ENCODE measurements around the gene ARHGEF7.
"Not testable (repeated sequence)": the region's sequence is repeated elsewhere in the genome, so short reads cannot be mapped to it uniquely, and the experiment has no call there.

The ARHGEF7 gene

DNA sequence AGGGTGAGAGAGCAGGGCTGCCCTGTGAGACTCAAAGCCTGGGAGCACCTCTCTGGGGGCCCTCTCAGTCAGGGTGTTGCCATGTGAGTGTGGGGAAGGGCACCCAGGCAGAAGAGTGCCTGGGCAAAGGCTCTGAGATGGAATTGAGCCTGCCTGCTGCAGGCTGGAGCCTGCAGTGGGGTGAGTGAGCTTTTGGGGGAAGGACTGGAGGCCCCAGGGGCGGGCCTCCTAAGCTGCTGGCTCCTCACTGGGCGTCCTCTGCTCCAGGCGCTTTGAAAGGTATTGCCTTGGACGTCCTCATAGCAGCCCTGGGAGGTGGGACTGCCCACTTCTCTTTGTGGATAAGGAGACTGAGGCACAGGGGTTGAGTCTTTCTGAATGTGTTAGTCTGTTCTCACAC lies 60.3 kb downstream of the ARHGEF7 start:
- DNase-seq, result no peak

DNA sequence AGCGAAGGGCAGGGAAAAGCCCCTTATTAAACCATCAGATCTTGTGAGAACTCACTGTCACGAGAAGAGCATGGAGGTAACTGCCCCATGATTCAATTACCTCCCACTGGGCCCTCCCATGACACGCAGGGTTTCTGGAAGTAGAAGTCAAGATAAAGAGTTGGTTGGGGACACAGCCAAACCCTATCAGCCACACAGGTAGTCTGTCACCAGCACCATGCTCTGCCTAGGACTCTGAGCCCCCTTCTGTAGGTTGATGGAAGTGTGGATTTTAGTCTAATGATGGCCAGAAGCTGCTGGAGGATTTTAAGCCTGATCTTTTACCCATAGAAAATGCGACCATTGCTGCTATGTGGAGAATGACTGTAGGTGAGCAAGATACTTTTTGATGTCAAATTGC lies 60.8 kb downstream of the ARHGEF7 start:
- no peak for DNase-seq

DNA sequence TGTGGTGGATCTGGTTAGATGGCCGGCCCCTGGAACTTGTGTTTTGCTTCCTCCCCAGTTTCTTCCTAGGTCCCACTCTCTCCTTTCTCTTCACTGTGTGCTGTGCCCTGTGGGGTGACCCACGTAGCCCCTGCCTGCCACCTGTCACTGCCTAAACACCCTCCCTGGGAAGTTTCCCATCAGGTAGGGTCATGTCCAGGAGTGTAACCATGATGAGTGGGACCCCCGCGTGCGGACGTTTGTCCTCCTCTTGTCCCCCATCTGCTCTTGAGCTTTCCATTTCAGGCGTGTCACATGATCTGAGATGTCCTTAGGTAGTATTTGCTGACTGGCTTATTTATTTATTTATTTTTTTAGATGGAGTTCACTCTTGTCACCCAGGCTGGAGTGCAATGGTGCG lies 61.3 kb downstream of the ARHGEF7 start:
- DNase-seq, result no peak

DNA sequence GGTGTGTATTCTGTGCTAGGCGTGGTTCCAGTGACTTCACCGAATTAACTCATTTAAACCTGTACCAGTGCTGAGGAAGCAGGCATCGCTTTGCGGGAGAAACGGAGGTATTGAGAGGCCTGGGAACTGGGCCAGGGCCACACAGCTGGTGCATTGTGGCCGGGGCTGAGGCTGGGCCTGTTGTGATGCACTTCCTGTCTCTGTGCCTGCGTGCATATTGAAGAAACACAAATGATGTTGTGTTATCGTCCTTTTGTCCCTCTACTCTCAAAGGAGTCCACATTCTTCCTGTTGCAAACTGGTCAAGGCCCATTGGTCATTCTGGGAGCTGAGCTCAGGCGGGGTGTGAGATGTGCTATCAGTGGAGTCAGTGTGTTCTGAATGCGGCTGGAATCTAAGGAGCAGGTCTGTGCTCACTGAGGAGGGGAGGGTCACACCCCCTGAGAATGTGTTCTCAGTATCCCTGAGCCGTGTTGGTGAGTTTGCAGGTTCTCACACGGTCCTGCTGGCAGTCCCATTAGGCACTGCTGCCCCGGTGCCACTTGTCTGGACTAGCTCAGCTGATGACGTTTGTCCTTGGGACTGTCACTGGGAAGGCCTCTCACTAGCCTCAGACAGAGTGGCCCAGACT lies 62.1 kb downstream of the ARHGEF7 start:
- DNase-seq, result peak; percentile 64

DNA sequence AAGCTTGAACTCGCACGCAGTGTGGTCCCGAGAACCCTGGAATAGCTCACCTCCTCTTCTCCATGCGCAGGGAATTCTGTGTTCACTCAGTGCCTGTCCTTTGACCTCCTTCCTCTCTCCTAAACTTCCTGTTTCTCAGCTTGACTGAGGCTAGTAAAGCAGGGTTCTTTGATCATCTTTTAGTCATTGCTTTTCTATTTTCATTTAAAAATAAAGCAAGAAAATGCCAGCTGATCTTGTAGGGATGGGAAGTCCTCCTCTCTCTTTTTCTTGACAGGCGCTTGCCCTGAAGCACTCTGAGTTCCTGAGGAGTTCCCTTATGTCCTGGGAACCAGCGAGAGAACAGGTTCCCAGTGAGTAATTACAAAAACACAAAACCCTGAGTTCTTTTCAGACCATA lies 62.8 kb downstream of the ARHGEF7 start:
- DNase-seq, result no peak

DNA sequence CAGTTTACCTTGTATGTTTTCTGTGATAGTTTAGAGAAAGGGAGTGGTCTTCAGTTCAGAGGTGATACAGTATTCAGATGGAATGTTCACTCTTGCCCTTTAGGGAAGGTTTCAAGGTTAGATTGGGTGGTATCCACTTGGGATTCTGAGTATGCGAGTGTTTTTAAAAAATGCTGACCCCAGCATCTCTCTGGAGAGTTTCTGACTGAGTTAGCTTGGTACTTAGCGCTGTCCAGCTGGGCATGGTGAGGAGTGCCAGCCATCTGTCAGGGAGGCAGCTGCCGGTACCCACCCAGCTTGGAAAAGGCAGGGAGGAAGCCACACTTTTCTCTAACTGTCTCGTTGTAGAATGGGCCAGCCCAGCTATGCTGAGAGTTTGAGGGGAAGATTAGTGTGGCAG lies 63.3 kb downstream of the ARHGEF7 start:
- no peak for DNase-seq

DNA sequence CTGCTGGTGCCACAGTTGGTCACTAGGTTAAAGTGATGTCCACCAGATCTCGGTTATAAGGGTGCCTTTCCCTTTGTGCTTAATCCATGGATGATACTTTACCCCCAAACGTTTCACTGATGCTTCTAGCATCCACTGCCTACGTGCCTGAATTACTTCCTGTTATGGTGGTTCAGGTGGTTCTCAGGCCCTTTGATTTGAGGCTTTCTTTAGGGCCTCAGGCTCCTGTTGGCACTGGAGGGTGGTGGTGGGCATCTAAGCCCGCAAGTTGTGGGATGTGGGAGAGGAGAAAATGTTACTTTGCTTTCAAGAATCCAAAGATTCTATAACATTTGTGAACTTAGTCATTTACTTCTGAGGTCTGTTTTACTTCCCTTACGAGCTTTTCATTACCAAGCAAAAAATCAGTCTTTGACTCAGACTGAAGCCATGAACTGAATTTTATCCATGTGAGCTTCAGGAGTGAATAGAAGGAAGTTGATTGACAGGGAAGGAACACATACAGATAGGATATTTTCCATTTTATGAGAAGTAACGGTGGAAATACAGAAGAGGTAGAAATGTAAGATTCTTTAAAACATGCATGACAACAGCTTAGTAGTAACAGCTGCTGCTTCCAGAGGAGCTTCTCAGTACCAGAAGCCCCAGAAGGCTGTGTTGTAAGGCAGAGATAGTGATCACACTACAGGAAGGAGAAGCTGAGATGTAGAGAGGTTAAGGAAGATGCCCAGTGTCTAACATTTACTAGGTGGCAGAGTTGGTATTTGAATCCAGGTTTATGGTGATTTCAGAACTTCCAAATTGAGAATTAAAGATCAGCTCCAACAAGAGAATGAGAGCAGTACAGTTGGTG lies 65.0 kb downstream of the ARHGEF7 start:
- DNase-seq, result no peak

DNA sequence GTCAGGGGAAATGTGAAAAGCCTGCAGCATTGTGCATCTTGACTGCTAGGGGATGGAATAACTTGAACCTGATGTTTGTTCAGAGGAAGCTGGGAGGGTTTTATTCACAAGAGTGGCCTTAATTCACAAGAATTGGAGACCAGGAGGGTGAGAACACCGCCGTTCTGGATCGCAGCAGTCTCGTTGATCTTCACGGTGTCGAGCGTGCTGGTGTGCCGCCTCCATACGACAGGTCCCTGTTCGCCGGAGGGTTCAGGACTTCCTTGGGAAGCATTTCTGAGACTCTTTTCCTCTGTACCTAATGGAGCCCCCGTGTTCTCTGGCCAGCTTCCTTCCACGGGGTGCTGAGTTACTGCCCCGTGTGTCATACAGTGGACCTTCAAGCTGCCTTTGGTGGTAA lies 66.9 kb downstream of the ARHGEF7 start:
- DNase-seq, result no peak

DNA sequence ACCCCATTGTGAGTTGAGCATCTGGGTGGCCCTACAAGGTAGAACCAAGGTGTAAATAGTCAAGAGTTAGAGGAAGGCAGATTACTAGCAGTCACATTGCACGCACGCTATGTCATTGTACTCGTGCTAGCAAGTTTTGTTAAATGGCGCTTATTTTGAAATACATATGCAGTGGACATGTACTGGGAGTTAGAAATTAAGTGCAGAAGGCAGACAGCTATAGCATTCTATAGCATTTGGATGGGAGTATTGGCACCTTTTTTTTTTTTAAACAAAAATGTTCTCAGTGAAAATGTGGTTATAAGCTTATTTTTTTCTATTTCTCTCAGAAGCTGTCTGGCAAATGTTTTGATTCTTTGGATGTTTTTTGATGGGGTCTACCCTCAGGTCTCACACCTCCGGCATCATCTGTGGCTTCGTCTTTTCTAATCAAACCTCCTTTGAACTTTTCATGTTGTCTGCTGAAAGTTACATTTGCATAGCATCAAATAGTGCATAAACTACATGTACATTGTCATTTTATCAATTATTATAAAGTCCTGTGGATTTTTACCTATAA lies 68.1 kb downstream of the ARHGEF7 start:
- DNase-seq, result no peak

DNA sequence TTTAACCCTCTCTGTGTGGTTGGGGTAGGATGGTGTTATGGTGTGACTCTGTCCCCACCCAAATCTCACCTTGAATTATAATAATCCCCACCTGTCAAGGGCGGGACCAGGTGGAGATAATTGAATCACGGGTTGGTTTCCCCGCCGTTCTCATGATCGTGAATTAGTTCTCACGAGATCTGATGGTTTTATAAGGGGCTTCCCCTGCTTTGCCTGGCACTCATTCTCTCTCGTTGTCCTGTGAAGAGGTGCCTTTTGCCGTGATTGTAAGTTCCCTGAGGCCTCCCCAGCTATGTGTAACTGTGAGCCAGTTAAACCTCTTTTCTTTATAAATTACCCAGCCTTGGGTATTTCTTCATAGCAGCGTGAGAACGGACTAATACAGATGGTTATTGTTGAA lies 68.8 kb downstream of the ARHGEF7 start:
- no peak for DNase-seq

DNA sequence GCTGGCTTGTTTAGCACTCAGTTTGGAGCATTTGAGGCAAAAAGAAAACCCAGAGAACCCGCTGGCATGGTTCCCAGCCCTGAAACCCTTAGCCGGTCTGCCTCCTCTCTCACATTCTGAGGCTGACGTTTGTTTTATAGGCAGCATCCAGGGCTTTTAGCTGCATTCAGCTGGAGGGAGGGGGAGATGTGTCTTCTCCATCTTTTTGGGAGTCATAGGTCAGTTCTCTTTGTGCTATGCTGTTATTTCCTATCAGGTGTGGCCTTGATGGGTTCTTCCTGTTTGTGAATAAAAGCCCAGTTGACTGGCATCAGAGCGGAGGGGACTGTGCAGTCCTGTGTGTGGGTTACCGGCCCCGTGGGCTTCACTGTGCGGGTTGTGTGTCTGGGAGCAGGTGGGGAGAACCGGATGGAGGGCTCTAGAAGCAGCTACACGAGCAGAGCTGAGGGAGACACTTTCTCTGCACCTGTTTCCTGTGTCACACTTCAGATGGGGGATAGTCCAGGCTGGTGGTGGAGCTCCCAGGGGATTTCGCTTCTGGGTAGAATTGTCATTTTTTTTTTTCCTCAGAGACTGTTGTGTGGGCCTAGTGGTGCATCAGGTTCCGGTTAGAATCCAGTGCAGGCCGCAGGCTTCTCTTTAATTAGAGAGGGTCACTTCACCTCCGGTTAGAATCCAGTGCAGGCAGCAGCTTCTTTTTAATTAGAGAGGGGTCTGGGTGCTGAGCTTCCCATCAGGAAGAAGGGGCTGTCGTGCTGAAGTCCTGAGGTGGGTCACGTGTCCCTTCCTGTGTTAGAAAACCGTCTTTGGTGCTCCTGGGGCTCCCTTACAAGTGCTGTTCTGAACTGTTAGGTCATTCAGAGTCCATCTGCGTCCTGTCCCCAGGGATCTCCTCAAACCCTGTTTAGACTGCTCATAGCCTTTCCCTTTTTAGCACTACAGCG lies 69.6 kb downstream of the ARHGEF7 start:
- peak; percentile 37 for DNase-seq

DNA sequence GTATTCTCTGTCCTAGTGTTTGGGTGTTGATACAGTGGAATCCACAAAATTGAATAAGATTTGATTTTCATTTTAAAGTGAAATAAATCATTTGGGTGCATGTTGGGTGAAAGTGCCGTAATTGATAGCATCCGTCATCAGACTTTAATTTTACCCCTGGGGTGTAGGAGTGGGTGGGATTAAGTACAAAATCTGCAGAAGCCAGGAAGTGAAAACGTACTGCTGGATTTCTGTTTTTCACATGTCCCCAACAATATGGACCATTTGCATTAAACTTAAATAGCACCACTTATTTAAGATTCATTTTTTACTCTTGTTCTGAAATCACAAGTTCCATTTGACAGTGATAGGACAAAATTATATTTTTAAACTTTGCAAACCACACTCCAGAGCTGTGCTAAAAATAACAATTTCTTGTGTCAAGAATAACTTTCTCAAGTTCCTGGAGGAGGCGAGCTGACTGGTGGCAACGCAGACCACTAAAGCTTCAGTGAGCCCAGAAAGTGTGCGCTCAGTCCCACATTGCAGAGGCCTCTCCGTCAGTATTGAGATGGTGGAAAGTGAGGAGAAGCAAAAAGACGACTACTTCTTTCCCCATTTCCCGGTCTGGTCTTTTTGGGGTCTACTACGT lies 71.3 kb downstream of the ARHGEF7 start:
- no peak for DNase-seq

DNA sequence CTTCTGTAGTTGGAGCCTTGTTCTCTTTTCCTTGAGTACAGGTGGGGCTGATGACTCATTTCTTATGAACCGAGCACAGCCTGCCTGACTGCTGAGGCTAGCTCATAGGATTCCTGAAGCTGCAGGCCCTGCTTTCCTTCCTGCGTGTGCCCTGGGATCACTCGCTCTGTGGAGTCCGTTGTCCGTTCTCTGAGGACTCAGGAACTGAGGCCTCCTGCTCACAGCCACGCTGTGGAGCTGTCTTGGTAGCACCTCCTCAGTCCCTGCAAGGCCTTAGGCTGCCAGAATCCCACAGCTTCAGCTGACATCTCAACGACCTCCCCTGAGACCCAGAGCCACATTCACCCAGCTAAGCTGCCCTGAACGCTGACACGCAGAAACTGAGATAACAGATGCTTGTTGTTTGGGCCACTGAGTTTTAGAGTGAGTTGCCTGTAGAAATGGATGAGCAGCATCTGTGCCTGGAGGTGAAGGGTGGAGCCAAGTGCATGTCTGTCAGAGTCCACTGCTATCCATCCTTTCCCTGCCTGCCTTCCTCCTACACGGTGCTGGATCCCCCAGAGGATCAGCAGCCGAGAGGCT lies 72.9 kb downstream of the ARHGEF7 start:
- DNase-seq, result no peak

DNA sequence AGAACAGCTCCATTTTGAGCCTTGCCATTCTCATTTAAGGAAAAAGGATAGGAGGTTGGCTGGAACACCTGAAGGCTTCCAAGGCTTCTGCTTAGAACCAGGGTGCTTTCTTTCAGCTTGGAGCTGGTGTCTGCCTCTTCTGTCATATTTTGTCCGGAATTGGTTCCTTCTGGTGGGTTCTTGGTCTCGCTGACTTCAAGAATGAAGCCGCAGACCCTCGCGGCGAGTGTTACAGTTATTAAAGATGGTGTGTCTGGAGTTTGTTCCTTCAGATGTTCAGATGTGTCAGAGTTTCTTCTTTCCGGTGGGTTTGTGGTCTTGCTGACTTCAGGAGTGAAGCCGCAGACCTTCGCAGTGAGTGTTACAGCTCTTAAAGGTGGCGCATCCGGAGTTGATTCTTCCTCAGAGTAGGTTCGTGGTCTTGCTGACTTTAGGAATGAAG lies 74.0 kb downstream of the ARHGEF7 start:
- peak; percentile 51 for DNase-seq

DNA sequence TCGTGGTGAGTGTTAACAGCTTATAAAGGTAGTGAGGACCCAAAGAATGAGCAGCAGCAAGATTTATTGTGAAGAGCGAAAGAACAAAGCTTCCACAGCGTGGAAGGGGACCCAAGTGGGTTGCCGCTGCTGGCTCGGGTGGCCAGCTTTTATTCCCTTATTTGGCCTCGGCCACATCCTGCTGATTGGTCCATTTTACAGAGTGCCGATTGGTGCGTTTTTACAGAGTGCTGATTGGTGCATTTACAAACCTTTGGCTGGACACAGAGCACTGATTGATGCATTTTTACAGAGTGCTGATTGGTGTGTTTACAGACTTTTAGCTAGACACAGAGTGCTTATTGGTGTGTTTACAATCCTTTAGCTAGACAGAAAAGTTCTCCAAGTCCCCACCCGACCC lies 74.4 kb downstream of the ARHGEF7 start:
- DNase-seq, result not testable (repeated sequence)

DNA sequence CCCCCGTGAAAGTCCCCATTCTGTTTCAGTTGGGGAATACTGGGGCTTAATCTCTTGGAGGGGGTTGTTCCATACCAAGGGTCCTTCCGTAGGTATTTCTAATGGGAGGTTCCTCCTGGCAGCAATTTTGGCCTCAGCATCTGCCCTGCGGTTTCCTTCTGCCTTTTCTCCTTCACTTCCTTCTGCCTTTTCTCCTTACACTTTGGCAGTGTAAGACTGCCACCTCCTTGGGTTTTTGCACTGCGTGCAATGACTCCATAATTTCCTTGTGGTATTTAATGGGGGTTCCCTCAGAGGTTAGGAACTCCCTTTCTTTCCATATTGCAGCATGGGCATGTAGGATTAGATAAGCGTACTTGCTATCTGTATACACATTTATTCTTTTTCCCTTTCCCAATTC lies 78.1 kb downstream of the ARHGEF7 start:
- DNase-seq, result not testable (repeated sequence)

DNA sequence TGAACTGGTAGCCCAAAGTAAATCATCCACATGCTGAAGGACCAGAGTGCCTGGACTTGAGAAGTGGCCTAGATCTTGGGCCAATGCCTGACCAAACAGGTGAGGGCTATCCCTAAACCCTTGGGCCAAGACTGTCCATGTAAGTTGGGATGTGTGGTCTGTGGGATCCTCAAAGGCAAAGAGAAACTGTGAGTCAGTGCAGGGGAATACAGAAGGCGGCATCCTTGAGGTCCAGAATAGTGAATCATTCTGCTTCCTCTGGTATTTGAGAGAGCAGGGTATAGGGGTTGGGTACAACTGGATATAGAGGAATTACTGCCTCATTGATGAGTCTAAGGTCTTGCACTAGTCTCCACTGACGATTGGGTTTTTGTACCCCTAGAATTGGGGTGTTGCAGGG lies 79.5 kb downstream of the ARHGEF7 start:
- not testable (repeated sequence) for DNase-seq

DNA sequence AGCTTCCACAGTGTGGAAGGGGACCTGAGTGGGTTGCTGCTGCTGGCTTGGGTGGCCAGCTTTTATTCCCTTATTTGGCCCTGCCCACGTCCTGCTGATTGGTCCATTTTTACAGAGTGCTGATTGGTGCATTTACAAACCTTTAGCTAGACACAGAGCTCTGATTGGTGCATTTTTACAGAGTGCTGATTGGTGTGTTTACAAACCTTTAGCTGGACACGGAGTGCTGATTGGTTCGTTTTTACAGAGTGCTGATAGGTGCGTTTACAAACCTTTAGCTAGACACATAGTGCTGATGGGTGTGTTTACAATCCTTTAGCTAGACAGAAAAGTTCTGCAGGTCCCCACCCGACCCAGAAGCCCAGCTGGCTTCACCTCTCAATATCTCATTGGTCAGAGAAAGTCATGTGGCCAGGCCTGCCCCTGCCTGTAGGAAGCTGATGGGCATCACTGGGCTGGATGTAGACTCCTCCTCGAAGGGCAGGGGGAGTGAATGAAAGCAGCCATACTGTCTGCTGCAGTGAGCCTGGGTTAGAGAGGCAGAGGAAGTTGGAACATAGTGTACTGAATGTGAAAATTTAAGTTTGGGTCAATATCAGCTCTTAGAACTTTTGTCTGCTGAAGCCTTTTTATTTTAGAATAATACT lies 83.7 kb downstream of the ARHGEF7 start:
- not testable (repeated sequence) for DNase-seq

DNA sequence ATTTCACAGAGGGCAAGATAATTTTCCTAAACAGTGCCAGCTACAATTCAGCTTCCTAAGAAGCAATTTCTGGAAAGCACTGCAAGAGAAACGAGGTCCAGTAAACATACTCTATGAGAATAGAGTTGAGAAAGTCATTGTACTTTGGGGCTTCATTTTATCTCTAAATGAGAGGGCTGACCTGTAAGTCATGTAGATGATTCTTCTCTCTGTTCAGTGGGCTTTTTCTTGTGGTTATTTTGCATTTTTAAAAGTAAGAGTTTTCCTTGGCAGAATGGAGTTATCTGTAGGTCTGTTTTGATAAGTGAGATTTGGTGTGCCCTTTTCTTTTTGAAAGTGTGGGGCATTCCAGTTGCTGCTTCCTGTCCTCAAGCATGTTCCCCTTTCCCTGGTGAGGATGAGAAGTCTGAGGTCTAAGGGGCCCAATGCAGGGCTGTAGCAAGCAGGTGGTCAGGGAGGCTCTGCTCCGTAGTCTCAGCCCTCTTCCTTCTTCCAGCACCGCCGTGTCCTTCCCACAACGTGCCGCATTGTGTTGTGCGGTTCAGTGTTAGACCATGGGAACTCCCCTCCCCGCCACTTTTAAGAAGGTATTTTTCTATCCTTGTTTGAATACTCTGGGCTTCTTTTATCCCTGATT lies 86.3 kb downstream of the ARHGEF7 start:
- DNase-seq, result no peak

DNA sequence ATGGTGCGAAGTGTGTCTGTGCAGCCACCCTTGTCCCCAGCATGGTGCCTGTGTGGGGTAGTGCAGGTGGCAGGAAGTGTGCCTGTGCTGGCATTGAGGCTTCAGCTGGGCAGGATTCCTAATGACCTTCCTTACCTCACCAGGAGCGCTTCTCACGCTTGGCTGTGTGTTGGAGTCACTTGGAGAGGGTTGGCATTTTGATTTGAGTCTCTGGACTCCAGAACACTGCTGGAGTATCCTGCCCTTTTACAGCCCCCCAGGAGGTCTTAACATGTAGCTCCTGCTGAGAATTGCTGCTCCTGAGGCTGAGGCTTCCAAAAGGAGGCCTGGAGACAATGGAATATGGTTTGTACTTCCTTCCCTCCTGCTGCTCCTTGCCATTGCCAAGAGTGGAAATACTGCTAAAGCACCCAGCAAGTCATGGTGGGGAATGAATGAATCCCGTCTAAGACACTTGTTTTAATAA lies 87.1 kb downstream of the ARHGEF7 start:
- no peak for DNase-seq

DNA sequence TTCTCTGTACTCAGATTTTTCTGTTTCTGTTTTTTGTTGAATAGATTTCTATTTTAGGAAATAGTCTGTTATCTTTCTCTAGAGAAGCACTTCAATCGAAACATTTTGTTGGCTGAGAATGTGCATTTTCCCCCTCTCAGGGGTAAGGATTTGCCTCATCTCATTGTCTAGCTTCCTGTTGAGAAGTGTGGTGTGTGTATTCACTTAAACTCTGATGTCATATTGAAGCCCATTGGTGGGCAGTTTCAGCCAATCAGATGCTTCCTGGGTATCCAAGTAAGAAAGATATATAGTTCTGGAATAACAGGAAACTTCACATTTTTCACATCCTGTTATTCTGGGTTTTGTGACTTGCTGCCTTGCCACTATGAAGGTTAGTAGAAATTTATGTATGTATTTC lies 87.6 kb downstream of the ARHGEF7 start:
- no peak for DNase-seq
